Effector memory CD8-positive, alpha-beta T cell (primary cell): Measurements from ENCODE around the gene NBPF3.
A peak's percentile ranks its signal among the peaks of the same experiment; 100 is the strongest.
"Not testable (repeated sequence)": the region's sequence is repeated elsewhere in the genome, so short reads cannot be mapped to it uniquely, and the experiment has no call there.

ENCODE experiments used
- ATAC-seq: fragments of 150-1000 bp; cut with Tn5 transposase; replicated peaks from 2 replicates; pipeline ENCODE4 v1.10.0; 2021; ENCODE audit warnings: mild to moderate bottlenecking, moderate library complexity
- DNase-seq, 3 experiments: peaks; one replicate each; pipeline ENCODE4 v3.0.0; 2021
- H3K27ac Mint-ChIP-seq, 2 donors: one replicate each; pipeline ENCODE4 v1.8.0; 2022; ENCODE audit warnings: mild to moderate bottlenecking in 2 of 2, mixed read lengths in 2 of 2, moderate library complexity in 2 of 2
- H3K27me3 Mint-ChIP-seq, 2 donors: one replicate each; pipeline ENCODE4 v1.8.0; 2022; ENCODE audit warnings: mixed read lengths in 2 of 2
- H3K36me3 Mint-ChIP-seq: one replicate; pipeline ENCODE4 v1.8.0; 2022; ENCODE audit warnings: mild to moderate bottlenecking, moderate library complexity, mixed read lengths; ENCODE audit not compliant: insufficient read depth
- H3K4me1 Mint-ChIP-seq, 2 donors: one replicate each; pipeline ENCODE4 v1.8.0; 2022; ENCODE audit warnings: low read depth in 2 of 2, mixed read lengths in 2 of 2
- H3K4me3 Mint-ChIP-seq, 2 donors: one replicate each; pipeline ENCODE4 v1.8.0; 2022; ENCODE audit warnings: mild to moderate bottlenecking in 2 of 2, mixed read lengths in 2 of 2, moderate library complexity in 2 of 2
- H3K9me3 Mint-ChIP-seq, 2 donors: one replicate each; pipeline ENCODE4 v1.8.0; 2022; ENCODE audit warnings: mixed read lengths in 2 of 2
- total RNA-seq, 9 experiments: gene quantifications; one replicate each; lab custom pipeline; 2026; lab: John Stamatoyannopoulos, UW

Gene NBPF3, protein sequence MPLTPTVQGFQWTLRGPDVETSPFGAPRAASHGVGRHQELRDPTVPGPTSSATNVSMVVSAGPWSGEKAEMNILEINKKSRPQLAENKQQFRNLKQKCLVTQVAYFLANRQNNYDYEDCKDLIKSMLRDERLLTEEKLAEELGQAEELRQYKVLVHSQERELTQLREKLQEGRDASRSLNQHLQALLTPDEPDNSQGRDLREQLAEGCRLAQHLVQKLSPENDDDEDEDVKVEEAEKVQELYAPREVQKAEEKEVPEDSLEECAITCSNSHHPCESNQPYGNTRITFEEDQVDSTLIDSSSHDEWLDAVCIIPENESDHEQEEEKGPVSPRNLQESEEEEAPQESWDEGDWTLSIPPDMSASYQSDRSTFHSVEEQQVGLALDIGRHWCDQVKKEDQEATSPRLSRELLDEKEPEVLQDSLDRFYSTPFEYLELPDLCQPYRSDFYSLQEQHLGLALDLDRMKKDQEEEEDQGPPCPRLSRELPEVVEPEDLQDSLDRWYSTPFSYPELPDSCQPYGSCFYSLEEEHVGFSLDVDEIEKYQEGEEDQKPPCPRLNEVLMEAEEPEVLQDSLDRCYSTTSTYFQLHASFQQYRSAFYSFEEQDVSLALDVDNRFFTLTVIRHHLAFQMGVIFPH
- 8.9 to 35.5 (median 13.6) reads per million in 9 experiments for total RNA-seq

DNA sequence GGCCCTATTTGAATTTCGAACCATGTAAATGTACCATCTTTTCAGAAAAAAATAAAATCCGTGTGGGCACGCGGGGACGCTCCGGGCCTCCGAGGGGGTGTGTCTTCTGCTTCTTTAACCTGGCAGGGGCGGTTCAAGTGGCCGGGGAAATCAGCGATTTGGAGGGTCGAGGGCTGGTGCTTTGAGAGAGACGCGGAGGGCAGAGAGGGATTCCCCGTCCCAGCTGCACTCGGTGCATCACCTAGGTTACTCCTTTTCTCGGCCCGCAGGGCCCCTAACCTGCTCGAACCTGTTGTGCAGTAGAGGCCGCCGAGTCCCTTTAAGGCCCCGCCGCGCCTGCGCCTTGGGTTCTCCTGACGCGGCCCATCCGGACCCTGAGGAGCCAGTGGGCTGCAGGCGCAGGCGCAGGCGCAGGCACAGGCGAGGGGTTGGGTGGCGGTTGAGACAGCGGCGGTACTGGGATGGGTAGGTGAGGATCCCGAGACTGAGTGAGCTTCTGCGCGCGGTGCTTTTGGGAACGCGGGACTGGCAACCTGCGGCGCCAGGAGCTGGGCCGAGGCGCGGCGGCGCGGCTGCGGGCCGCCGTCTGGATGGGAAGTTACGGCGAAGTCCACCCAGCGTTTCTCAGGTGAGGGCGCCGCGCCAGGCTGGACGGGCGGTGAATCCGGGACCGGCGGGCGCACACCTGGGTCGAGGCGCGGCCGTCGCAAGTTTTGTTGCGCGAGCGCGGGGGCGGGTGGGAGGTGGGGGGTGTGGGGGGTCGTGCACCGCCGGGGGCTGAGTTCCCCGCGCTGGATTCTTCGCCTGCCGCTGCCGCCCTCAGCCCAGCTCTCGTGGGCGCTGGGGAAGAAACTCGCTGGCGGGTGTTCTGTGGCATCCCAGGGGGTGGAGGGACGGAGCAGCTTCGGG lies at the start of gene NBPF3:
Gene NBPF3 (plus strand): TSS at position 417 of the 909 bp plus-strand sequence. CDS start 4,950 bp downstream, outside the sequence.
- H3K4me1 Mint-ChIP-seq, result peaks cover 19 to 23% of the 10 kb centered on the region in 2 donors
- ATAC-seq (peak; percentile 94), DNase-seq (peak; percentile 76 to 80 (median 80))
- peak within 1 kb of the TSS; percentile 96 to 98 for H3K4me3 Mint-ChIP-seq
- peaks cover 6% of the 10 kb centered on the region for H3K36me3 Mint-ChIP-seq
- peak within 1 kb of the TSS; percentile 95 for H3K27ac Mint-ChIP-seq
- peaks cover 5 to 23% of the 10 kb centered on the region in 2 donors for H3K27me3 Mint-ChIP-seq
- no peaks in the 10 kb centered on the region for H3K9me3 Mint-ChIP-seq

DNA sequence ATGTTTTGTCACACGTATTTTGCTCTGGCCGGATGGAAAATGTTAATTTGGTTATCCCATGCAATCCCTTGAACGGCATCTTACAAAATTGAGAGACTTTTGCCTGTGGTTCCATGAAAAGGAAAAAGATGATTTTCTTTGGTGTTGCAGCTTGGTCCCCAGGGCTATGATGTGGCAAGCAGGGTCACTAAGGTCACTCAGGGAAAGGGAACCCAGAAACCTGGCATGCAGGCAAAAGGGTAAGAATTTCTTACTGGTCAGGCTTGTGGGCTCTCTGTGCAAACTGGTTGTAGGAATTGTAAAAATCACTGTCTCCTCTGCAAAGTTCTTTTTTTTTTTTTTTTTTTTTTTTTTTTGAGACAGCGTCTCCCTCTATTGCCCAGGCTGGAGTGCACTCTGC lies 48.4 kb upstream of the NBPF3 start:
- Mint-ChIP-seq H3K36me3 (no peaks in the 10 kb centered on the region), H3K27me3 (peaks cover 8 to 18% of the 10 kb centered on the region in 2 donors), H3K4me3 (no peak overlapping the region), H3K9me3 (no peaks in the 10 kb centered on the region), H3K4me1 (no peaks in the 10 kb centered on the region), H3K27ac (no peak overlapping the region)
- ATAC-seq (no peak), DNase-seq (no peak)

DNA sequence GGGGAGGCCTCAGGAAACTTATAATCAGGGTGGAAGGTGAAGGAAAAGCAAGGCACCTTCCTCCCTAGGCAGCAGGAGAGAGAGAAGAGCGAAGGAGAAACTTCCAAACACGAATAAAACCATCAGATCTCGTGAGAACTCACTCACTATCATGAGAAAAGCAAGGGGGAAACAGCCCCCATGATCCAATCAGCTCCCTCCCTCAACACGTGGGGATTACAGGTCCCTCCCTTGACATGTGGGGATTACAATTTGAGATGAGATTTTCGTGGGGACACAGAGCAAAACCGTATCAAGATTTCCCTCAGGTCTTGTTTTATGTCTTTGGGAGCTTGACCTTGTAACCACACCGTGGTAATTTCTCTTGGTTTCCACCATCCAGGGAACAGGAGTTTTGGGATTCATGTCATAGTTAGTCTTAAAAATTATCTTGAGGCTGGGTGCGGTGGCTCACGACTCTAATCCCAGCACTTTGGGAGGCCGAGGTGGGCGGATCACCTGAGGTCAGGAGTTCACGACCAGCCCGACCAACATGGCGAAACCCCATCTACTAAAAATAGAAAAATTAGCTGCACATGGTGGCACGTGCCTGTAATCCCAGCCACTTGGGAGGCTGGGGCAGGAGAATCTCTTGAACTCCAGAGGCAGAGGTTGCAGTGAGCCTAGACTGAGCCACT lies 47.2 kb upstream of the NBPF3 start:
- Mint-ChIP-seq H3K27me3 (peaks cover 8 to 20% of the 10 kb centered on the region in 2 donors), H3K27ac (no peak overlapping the region), H3K4me1 (peaks cover 0 to 2% of the 10 kb centered on the region in 2 donors), H3K9me3 (no peaks in the 10 kb centered on the region), H3K4me3 (no peak overlapping the region), H3K36me3 (peaks cover 2% of the 10 kb centered on the region)
- no peak for ATAC-seq
- DNase-seq, result no peak

DNA sequence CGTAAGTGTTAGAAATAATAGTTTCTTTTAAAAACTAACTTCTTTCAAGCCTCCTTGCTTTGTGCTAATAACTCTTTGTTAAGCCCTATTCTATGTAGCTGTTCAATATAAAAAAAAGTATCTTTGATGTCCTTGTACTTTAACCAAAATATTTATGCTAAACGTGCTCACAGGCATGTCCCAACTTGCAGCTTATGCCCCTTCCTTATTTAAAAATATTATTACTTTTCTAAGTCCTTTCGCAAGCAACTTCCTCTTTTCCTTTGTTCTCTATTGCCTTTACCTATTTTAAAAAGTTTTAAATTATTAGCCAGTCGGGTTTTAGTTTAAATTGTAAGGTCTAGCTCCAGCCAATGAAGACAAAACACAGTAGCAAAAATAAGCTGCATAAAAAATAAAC lies 43.4 kb upstream of the NBPF3 start:
- H3K4me3 Mint-ChIP-seq, result no peak overlapping the region
- no peaks in the 10 kb centered on the region for H3K9me3 Mint-ChIP-seq
- no peak for DNase-seq
- H3K27ac Mint-ChIP-seq, result no peak overlapping the region
- H3K4me1 Mint-ChIP-seq, result peaks cover 4 to 10% of the 10 kb centered on the region in 2 donors
- ATAC-seq, result no peak
- peaks cover 5% of the 10 kb centered on the region for H3K36me3 Mint-ChIP-seq
- peaks cover 22 to 32% of the 10 kb centered on the region in 2 donors for H3K27me3 Mint-ChIP-seq

DNA sequence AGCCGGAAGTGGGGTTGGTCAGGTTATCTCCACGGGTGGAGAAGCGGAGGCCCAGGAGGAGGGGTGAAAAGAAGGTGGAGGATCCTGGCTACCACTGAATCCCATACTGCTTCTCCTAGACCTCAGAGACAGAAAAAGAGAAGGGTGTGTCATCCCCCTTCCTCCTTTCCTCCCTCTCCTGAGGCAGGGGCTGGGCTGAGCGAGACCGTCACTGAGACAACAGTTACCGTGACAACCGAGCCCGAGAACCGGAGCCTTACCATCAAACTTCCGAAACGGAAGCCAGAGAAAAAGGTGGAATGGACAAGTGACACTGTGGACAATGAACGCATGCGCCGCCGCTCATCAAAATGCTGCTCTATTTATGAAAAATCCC lies 42.1 kb upstream of the NBPF3 start:
- H3K36me3 Mint-ChIP-seq, result peaks cover 5% of the 10 kb centered on the region
- DNase-seq (no peak), ATAC-seq (peak; percentile 54)
- peak overlapping the region; percentile 59 to 71 for H3K27ac Mint-ChIP-seq
- no peaks in the 10 kb centered on the region for H3K9me3 Mint-ChIP-seq
- H3K27me3 Mint-ChIP-seq, result peaks cover 15 to 20% of the 10 kb centered on the region in 2 donors
- peaks cover 4 to 10% of the 10 kb centered on the region in 2 donors for H3K4me1 Mint-ChIP-seq
- H3K4me3 Mint-ChIP-seq, result peak overlapping the region; percentile 74 to 78

DNA sequence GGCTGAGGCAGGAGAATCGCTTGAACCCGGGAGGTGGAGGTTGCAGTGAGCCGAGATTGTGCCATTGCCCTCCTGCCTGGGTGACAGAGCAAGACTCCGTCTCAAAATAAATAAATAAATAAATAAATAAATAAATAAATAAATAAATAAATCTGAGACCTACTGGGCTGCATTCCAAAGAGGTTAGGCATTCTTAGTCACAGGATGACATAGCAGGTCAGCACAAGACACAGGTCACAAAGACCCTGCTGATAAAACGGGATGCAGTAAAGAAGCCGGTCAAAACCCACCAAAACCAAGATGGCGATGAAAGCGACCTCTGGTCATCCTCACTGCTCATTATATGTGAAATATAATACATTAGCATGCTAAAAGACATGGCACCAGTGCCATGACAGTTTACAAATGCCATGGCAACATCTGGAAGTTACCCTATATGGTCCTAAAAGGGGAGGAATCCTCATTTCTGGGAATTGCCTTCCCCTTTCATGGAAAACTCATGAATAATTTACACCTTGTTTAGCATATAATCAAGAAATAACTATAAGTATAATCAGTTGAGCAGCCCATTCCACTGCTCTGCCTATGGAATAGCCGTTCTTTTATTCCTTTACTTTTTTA lies 38.1 kb upstream of the NBPF3 start:
- not testable (repeated sequence) for H3K36me3 Mint-ChIP-seq, H3K4me3 Mint-ChIP-seq, H3K9me3 Mint-ChIP-seq, H3K27ac Mint-ChIP-seq, DNase-seq, ATAC-seq, H3K4me1 Mint-ChIP-seq
- peaks cover 15 to 20% of the 10 kb centered on the region in 2 donors for H3K27me3 Mint-ChIP-seq

DNA sequence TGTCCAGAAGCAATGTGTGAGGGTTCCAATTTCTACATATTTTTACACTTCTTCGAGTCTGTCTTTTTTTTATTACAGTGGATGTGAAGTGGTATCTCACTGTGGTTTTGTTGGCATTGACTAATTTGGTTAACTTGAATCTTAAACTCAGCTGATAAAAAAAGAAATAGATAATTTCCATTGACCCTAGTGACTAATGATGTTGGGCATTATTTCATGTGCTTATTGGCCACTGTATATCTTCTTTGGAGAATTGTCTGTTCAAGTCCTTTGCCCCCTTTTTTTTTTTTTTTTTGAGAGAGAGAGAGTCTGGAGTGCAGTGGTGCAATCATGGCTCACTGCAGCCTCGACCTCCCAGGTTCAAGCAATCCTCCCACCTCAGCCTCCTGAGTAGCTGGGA lies 33.3 kb upstream of the NBPF3 start:
- H3K4me3 Mint-ChIP-seq, result no peak overlapping the region
- H3K4me1 Mint-ChIP-seq, result no peaks in the 10 kb centered on the region
- H3K27me3 Mint-ChIP-seq, result peaks cover 11 to 15% of the 10 kb centered on the region in 2 donors
- no peak overlapping the region for H3K27ac Mint-ChIP-seq
- no peaks in the 10 kb centered on the region for H3K36me3 Mint-ChIP-seq
- DNase-seq (no peak), ATAC-seq (no peak)
- no peaks in the 10 kb centered on the region for H3K9me3 Mint-ChIP-seq

DNA sequence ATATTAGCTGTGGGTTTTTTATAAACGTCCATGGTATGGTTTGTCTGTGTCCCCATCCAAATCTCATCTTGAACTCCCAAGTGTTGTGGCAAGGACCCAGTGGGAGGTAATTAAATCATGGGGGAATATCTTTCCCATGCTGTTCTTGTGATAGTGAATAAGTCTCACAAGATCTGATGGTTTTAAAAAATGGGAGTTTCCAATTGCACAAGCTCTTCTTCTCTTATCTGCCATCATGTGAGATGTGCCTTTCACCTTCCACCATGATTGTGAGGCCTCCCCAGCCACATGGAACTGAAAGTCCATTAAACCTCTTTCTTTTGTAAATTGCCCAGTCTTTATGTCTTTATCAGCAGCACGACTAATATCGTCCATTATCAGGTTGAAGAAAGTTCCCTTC lies 30.0 kb upstream of the NBPF3 start:
- not testable (repeated sequence) for H3K9me3 Mint-ChIP-seq, H3K27ac Mint-ChIP-seq, H3K4me1 Mint-ChIP-seq, DNase-seq, H3K4me3 Mint-ChIP-seq, H3K36me3 Mint-ChIP-seq, ATAC-seq
- H3K27me3 Mint-ChIP-seq, result peaks cover 11 to 15% of the 10 kb centered on the region in 2 donors

DNA sequence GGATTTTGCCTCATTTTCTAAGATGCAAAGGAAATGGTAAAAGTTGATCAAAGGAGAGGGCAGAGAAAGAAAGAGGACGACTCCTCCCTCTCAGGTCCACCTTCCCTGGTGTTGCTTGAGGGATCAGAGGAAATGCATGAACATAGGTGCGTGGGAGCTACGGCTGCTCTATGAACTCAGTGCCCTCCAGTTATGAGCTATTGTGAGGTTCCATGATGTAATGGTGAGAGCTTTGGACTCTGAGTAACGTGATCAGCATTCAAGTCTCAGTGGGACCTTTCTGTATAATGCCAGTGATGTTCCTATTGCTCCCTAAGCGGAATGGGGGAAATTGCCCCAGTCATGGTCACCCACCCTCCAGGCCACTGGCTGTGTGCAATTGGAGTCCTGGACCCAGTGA lies 25.9 kb upstream of the NBPF3 start:
- Mint-ChIP-seq H3K9me3 (no peaks in the 10 kb centered on the region), H3K27ac (no peak overlapping the region), H3K27me3 (peaks cover 27 to 49% of the 10 kb centered on the region in 2 donors), H3K36me3 (no peaks in the 10 kb centered on the region), H3K4me1 (no peaks in the 10 kb centered on the region), H3K4me3 (no peak overlapping the region)
- DNase-seq, result no peak
- ATAC-seq, result no peak

DNA sequence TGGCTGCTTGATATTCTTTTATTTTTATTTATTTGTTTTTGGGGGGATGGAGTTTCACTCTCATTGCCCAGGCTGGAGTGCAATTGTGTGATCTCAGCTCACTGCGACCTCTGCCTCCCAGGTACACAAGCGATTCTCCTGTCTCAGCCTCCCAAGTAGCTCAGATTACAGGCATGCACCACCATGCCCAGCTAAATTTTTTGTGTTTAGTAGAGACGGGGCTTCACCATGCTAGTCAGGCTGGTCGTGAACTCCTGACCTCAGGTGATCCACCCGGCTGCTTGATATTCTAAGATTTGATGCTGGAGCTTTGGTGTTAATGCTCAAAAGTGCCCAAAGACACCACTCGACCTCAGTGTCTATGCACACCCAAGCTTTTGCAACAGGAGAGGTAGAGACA lies 19.6 kb upstream of the NBPF3 start:
- ATAC-seq, H3K4me3 Mint-ChIP-seq, DNase-seq, H3K36me3 Mint-ChIP-seq, H3K4me1 Mint-ChIP-seq, H3K27ac Mint-ChIP-seq, H3K9me3 Mint-ChIP-seq: not testable (repeated sequence)
- peaks cover 40 to 68% of the 10 kb centered on the region in 2 donors for H3K27me3 Mint-ChIP-seq

DNA sequence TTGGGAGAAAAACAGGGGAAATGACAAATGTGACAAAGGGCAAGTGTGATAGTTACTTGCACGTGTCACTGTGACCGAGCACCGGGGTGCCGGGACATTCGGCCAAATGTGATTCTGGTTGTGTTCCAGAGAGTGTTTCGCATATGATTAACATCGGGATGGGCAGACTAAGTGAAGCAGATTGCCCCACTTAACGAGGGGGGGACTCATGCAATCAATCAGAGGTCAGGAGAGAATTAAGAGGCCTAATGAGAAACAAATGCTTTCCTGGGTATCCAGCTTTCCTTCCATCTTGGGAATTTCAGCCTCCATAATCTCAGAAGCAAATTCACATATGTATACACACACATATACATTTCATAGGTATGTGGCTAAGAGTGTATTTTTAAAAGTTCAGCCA lies 18.6 kb upstream of the NBPF3 start:
- not testable (repeated sequence) for H3K4me3 Mint-ChIP-seq, H3K36me3 Mint-ChIP-seq, DNase-seq, ATAC-seq, H3K9me3 Mint-ChIP-seq, H3K4me1 Mint-ChIP-seq, H3K27ac Mint-ChIP-seq
- peaks cover 37 to 59% of the 10 kb centered on the region in 2 donors for H3K27me3 Mint-ChIP-seq

DNA sequence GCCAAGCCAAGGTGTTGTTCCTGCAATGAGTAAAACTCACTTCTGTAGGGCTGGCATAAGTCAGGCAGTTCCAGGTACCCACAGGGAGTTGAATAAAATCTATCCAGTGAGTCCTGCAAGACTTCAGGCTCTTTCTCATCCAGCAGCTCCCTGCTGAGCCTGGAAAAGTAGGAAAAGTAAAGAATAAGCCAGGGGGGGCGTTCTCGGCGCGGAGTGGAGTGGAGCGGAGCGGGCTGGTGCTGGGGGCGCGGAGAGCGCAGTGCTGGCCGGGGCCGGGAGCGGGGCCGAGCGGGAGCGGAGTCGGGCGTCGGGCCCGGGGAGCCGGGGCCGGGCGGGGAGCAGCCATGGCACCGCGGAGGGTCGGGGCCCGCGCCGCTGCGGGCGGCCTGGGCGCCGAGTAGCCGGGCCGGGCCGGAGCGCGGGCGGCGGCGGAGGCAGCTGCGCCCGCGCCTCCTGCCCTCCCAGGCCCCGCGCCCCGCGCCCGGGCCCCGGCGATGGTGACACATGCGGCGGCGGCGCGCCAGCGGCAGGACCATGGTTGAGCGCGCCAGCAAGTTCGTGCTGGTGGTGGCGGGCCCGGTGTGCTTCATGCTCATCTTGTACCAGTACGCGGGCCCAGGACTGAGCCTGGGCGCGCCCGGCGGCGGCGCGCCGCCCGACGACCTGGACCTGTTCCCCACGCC lies 12.0 kb upstream of the NBPF3 start:
- peaks cover 12 to 18% of the 10 kb centered on the region in 2 donors for H3K27me3 Mint-ChIP-seq
- H3K9me3 Mint-ChIP-seq, H3K4me3 Mint-ChIP-seq, DNase-seq, H3K36me3 Mint-ChIP-seq, H3K27ac Mint-ChIP-seq, H3K4me1 Mint-ChIP-seq: not testable (repeated sequence)
- peak; percentile 36 for ATAC-seq
